Mucosa of descending colon (tissue), 3 donors: ENCODE data around the gene CISH. TPM values are rescaled to one million over a fixed set of nuclear protein-coding genes. Genes with fewer than 3 reads are reported as not detected.

Experiments
- ATAC-seq: fragments of 200-7000 bp; cut with Tn5 transposase; one replicate; pipeline ENCODE4 v1.9.1; 2020; ENCODE audit warnings: mild to moderate bottlenecking, moderate library complexity
- DNase-seq, 3 donors: peaks; one replicate each; pipeline ENCODE4 v3.0.0-alpha.2; 2020
- H3K36me3 ChIP-seq: fragments of 200-600 bp; one replicate; pipeline ENCODE4 v1.8.0; 2021; ENCODE audit warnings: low read depth, mild to moderate bottlenecking
- H3K4me1 ChIP-seq: fragments of 200-600 bp; one replicate; pipeline ENCODE4 v1.8.0; 2021; ENCODE audit warnings: low read depth, mild to moderate bottlenecking
- H3K4me3 ChIP-seq: fragments of 200-600 bp; one replicate; pipeline ENCODE4 v1.8.0; 2021; ENCODE audit warnings: mild to moderate bottlenecking
- H3K9me3 ChIP-seq: fragments of 200-600 bp; one replicate; pipeline ENCODE4 v1.8.0; 2021; ENCODE audit warnings: mild to moderate bottlenecking
- intact Hi-C, 2 donors: fragments of 100-400 bp; cut with DNase I in 1 of 2; cut with micrococcal nuclease in 1 of 2; formaldehyde crosslinking; loops; one replicate each; pipeline versions ENCODE4 v1.11.0 to v1.11.1; 2022; cut with DNase I, micrococcal nuclease
- total RNA-seq, 3 donors: library from RNA; stranded (reverse); fragmentation: NEBNext Ultra II Directional in 2 of 3; extraction: Animal tissue kit (Norgen Biotek cat#: 25700) in 2 of 3; gene quantifications; one replicate each; pipeline versions ENCODE4 v1.2.1 to v1.2.4, GENCODE V29; 2021 to 2023
- TF ChIP-seq, protein P1 (sequence below): fragments of 200-600 bp; IDR thresholded peaks from one replicate; pipeline ENCODE4 v1.8.0; 2022; ENCODE audit warnings: antibody characterized with exemption, mild to moderate bottlenecking
- donor health status: DM: no; HTN: no; CAD: no; lungs with moderate emphysema.
- donor health status: DM: no; HTN: no; CAD: no.
- donor health status: DM: no; HTN: yes; CAD: no.

CISH gene
- total RNA-seq, 3 donors from 2014 or later = 12.7 to 21.4 (median 19.2) TPM

DNA sequence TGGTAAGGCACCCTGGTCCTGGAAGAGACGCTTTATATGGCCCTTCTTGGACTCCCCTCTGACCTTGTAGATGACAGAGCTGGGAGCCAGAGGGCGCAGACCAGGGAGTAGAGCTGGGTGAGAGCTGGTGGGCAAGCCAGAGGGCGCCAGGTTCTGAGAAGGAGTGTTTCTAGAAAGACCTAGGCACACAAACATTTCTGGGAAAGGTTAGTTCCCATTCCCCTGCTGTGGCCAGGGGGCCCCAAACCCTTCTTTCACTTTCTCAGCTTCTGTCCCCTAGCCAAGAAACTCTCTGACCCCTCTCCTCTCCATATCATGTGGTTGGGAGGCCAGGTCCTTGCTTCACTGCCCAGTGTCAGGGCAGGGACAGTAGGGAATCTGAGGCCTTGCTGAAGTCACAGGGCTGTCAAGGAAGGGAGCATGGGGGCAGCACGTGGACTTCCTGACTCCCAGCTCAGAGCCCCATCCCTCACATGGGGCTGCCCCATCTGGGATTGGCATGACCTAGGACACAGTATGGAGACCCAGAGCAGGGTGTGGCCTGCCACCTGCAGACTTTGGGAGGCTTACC lies 38.7 kb downstream of the CISH start:
- TF ChIP-seq, protein P1, sequence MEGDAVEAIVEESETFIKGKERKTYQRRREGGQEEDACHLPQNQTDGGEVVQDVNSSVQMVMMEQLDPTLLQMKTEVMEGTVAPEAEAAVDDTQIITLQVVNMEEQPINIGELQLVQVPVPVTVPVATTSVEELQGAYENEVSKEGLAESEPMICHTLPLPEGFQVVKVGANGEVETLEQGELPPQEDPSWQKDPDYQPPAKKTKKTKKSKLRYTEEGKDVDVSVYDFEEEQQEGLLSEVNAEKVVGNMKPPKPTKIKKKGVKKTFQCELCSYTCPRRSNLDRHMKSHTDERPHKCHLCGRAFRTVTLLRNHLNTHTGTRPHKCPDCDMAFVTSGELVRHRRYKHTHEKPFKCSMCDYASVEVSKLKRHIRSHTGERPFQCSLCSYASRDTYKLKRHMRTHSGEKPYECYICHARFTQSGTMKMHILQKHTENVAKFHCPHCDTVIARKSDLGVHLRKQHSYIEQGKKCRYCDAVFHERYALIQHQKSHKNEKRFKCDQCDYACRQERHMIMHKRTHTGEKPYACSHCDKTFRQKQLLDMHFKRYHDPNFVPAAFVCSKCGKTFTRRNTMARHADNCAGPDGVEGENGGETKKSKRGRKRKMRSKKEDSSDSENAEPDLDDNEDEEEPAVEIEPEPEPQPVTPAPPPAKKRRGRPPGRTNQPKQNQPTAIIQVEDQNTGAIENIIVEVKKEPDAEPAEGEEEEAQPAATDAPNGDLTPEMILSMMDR = no peak
- intact Hi-C loops = loop anchor here in 1 of 2 donors (1.0 kb wide), 1 partner anchor 40 kb away; no protein-coding TSS in a partner anchor
- Histone ChIP-seq H3K9me3 (no peaks in the 10 kb centered on the region), H3K36me3 (no peaks in the 10 kb centered on the region), H3K4me1 (peaks cover 24% of the 10 kb centered on the region), H3K4me3 (no peak overlapping the region)
- DNase-seq (no peak), ATAC-seq (no peak)

DNA sequence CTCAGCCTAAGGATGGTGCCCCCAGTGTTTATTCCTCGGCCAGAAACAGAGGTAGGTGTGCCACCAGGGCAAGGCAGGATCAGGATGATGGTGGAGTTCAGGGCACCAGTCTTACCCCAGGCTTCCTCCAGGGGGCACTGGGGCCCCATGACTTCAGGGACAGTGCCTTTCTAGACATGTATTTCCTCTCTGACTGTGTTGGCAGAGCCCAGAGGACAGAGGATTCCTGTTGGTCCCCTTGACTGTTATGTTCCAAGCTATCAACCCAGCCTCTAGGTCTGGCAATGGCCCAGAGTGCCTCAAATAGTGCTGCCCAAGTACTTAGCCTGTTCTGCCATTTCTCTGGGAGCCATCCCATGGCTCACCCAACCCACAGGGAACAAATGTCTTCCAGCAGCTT lies 39.4 kb downstream of the CISH start:
- TF ChIP-seq, protein P1 = peak; percentile 87
- ATAC-seq (peak; percentile 54), DNase-seq (peak; percentile 80 to 89 (median 87))
- Histone ChIP-seq H3K9me3 (no peaks in the 10 kb centered on the region), H3K4me3 (no peak overlapping the region), H3K36me3 (no peaks in the 10 kb centered on the region), H3K4me1 (peaks cover 30% of the 10 kb centered on the region)
- intact Hi-C loops = no loop called here

GRCh38 chr3:50571486-50571885 lies 40.1 kb downstream of the CISH start:
- DNase-seq (no peak), ATAC-seq (no peak)
- Histone ChIP-seq H3K4me1 (peaks cover 30% of the 10 kb centered on the region), H3K36me3 (no peaks in the 10 kb centered on the region), H3K9me3 (no peaks in the 10 kb centered on the region), H3K4me3 (no peak overlapping the region)
- intact Hi-C loops = loop anchor here in 1 of 2 donors (2.0 kb wide), 1 partner anchor 43 kb away; no protein-coding TSS in a partner anchor
- TF ChIP-seq, protein P1 = no peak

- H3K9me3 ChIP-seq = no peaks in the 10 kb centered on the region
- H3K36me3 ChIP-seq = no peaks in the 10 kb centered on the region
- no peak overlapping the region for H3K4me3 ChIP-seq
- intact Hi-C loops = loop anchor here in 1 of 2 donors (2.0 kb wide), 1 partner anchor 44 kb away; no protein-coding TSS in a partner anchor
- TF ChIP-seq, protein P1 = no peak
- DNase-seq (no peak), ATAC-seq (no peak)
- H3K4me1 ChIP-seq = peaks cover 30% of the 10 kb centered on the region
These were observed 40.9 kb downstream of the CISH start for GRCh38 chr3:50570508-50571279.

DNA sequence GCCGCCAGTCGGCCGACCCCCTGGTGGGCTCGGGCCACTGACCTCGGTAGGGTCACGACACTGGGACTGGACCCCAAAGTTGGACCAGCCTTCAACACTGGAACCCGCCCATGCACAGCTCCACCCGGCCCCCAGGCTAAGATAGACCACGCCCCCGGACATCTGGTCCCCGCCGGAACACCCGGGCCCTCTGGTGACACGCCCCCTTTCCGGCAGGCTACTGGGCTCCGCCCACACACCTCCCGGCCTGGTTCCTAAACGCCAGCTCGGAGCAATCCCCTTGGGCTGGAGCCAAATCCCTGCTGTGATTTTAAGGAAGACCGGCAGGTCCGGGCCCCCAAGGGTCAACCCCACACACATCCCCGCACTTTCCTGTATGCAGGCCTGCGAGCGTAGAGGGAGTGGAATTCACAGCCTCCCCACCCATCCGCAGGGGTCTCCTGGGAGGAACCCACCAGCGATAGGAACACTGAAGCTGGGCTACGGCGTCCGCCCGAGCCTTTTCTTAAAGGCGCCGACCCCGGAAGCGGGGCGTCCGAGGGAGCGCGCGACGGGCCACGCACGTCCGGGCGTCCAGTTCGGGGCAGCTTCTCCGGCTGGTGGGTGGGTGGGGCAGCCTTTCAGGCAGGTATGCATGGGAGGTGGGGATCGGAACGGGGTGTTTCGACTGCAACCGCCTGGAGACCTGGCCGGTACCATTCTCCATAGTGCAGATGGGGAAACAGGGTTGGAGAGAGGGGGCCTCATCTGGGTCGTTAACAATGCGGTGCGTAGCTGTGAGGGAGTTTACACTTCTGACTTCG lies 42.4 kb downstream of the CISH start, which contains the start of gene HEMK1:
TSS of gene HEMK1 (plus strand) at position 576 of the 803 bp plus-strand sequence. CDS start 1,583 bp downstream, outside the sequence.
- Histone ChIP-seq H3K4me3 (peak within 1 kb of the TSS; percentile 52), H3K4me1 (peaks cover 30% of the 10 kb centered on the region), H3K9me3 (no peaks in the 10 kb centered on the region), H3K36me3 (no peaks in the 10 kb centered on the region)
- intact Hi-C loops = no loop called here
- TF ChIP-seq, protein P1 = no peak
- ATAC-seq (peak; percentile 89), DNase-seq (peak; percentile 98 to 99 (median 99))
